Stimulated activated CD4-positive, alpha-beta T cell treated with anti-CD3 and anti-CD28 coated beads, TNF-alpha, amount 100 ng/mL, for 48 hours (primary cell): ENCODE results near the gene TMEM185B.
"Not testable (repeated sequence)": the region's sequence is repeated elsewhere in the genome, so short reads cannot be mapped to it uniquely, and the experiment has no call there.

Experiments
- DNase-seq, 3 donors: peaks; one replicate each; pipeline ENCODE4 v3.0.0-alpha.2; 2020; ENCODE audit warnings: low read depth in 3 of 3

The TMEM185B gene

GRCh38 chr2:120251880-120252224 is 28.7 kb upstream of the TMEM185B start:
- DNase-seq, result no peak

GRCh38 chr2:120251078-120251477 is 27.9 kb upstream of the TMEM185B start:
- DNase-seq, result no peak

- DNase-seq, result no peak
Measured at GRCh38 chr2:120250640-120251039, 27.4 kb upstream of the TMEM185B start.

GRCh38 chr2:120247851-120248250 is 24.7 kb upstream of the TMEM185B start:
- DNase-seq, result no peak

- no peak for DNase-seq
Measured at GRCh38 chr2:120246546-120247300, 23.5 kb upstream of the TMEM185B start.

- DNase-seq, result no peak
Measured at GRCh38 chr2:120245520-120246332, 22.5 kb upstream of the TMEM185B start.

GRCh38 chr2:120244656-120245519 is 21.7 kb upstream of the TMEM185B start:
- DNase-seq, result no peak

GRCh38 chr2:120243875-120244553 is 20.8 kb upstream of the TMEM185B start:
- no peak for DNase-seq

- no peak for DNase-seq
Measured at GRCh38 chr2:120243211-120243610, 20.0 kb upstream of the TMEM185B start.

- DNase-seq, result no peak
Measured at GRCh38 chr2:120241684-120242083, 18.5 kb upstream of the TMEM185B start.

- no peak for DNase-seq
Measured at GRCh38 chr2:120240901-120241429, 17.8 kb upstream of the TMEM185B start.

GRCh38 chr2:120239488-120240287 is 16.5 kb upstream of the TMEM185B start:
- DNase-seq, result no peak

- DNase-seq, result no peak
Measured at GRCh38 chr2:120238728-120239487, 15.7 kb upstream of the TMEM185B start.

GRCh38 chr2:120237491-120237902 is 14.3 kb upstream of the TMEM185B start:
- DNase-seq, result no peak

GRCh38 chr2:120236791-120237190 is 13.6 kb upstream of the TMEM185B start:
- DNase-seq, result no peak

- no peak for DNase-seq
Measured at GRCh38 chr2:120236316-120236715, 13.1 kb upstream of the TMEM185B start.

- no peak for DNase-seq
Measured at GRCh38 chr2:120235681-120236080, 12.5 kb upstream of the TMEM185B start.

GRCh38 chr2:120235158-120235557 is 12.0 kb upstream of the TMEM185B start:
- not testable (repeated sequence) for DNase-seq

- DNase-seq, result no peak
Measured at GRCh38 chr2:120233292-120233691, 10.1 kb upstream of the TMEM185B start.
